Femur (tissue), 1 donor: ENCODE results near the gene CCL8.

ENCODE experiments used
- DNase-seq: peaks from one replicate; pipeline ENCODE4 v3.0.0-alpha.2; 2017

CCL8 gene

GRCh38 chr17:34319039-34319483 is at the start of gene CCL8:
Gene CCL8, plus strand, starts transcription at chr17:34319435. Its CDS starts 67 bp downstream, at chr17:34319502.
- DNase-seq, result no peak

GRCh38 chr17:34269969-34270368 is 49.3 kb upstream of the CCL8 start, which contains the start of gene CCL7:
Gene CCL7, plus strand, starts transcription at chr17:34270221. Its CDS starts 70 bp downstream, at chr17:34270291.
- no peak for DNase-seq

- no peak for DNase-seq
Observed at GRCh38 chr17:34275881-34276280, 43.4 kb upstream of the CCL8 start.

- DNase-seq, result no peak
Observed at GRCh38 chr17:34276826-34277225, 42.4 kb upstream of the CCL8 start.

GRCh38 chr17:34283571-34283970 is 35.7 kb upstream of the CCL8 start:
- no peak for DNase-seq

GRCh38 chr17:34285286-34285792 is 33.9 kb upstream of the CCL8 start, which contains the start of gene CCL11:
Gene CCL11, plus strand, starts transcription at chr17:34285742. Its CDS starts 67 bp downstream, at chr17:34285809.
- DNase-seq, result no peak

GRCh38 chr17:34287875-34288274 is 31.4 kb upstream of the CCL8 start:
- no peak for DNase-seq

GRCh38 chr17:34290586-34290985 is 28.6 kb upstream of the CCL8 start:
- DNase-seq, result no peak

- no peak for DNase-seq
Observed at GRCh38 chr17:34291721-34292348, 27.4 kb upstream of the CCL8 start.

- no peak for DNase-seq
Observed at GRCh38 chr17:34299027-34299426, 20.2 kb upstream of the CCL8 start.

GRCh38 chr17:34299956-34300577 is 19.2 kb upstream of the CCL8 start:
- DNase-seq, result no peak

GRCh38 chr17:34300652-34301370 is 18.4 kb upstream of the CCL8 start:
- no peak for DNase-seq

GRCh38 chr17:34301986-34302385 is 17.2 kb upstream of the CCL8 start:
- no peak for DNase-seq

GRCh38 chr17:34302636-34303035 is 16.6 kb upstream of the CCL8 start:
- no peak for DNase-seq

GRCh38 chr17:34303606-34304005 is 15.6 kb upstream of the CCL8 start:
- DNase-seq, result no peak

GRCh38 chr17:34305061-34305460 is 14.2 kb upstream of the CCL8 start:
- DNase-seq, result no peak

GRCh38 chr17:34305606-34306005 is 13.6 kb upstream of the CCL8 start:
- DNase-seq, result no peak

- DNase-seq, result no peak
Observed at GRCh38 chr17:34306466-34306865, 12.8 kb upstream of the CCL8 start.

GRCh38 chr17:34307110-34307509 is 12.1 kb upstream of the CCL8 start:
- DNase-seq, result no peak

GRCh38 chr17:34308371-34308770 is 10.9 kb upstream of the CCL8 start:
- no peak for DNase-seq

- DNase-seq, result no peak
Observed at GRCh38 chr17:34311291-34311690, 7.9 kb upstream of the CCL8 start.

- DNase-seq, result no peak
Observed at GRCh38 chr17:34312080-34312479, 7.2 kb upstream of the CCL8 start.

GRCh38 chr17:34313164-34313563 is 6.1 kb upstream of the CCL8 start:
- DNase-seq, result no peak

- DNase-seq, result peak; percentile 32
Observed at GRCh38 chr17:34314279-34314678, 5.0 kb upstream of the CCL8 start.
